Measurements from ENCODE around the gene THRB. TPM values are rescaled to one million over a fixed set of nuclear protein-coding genes. Genes with fewer than 3 reads are reported as not detected.

THRB gene
- total and polyA plus RNA-seq, 2 donors (not counting 3 experiments of a cell fraction or from before 2014, with no cell fraction given): 0.06 TPM; not detected in 1

DNA sequence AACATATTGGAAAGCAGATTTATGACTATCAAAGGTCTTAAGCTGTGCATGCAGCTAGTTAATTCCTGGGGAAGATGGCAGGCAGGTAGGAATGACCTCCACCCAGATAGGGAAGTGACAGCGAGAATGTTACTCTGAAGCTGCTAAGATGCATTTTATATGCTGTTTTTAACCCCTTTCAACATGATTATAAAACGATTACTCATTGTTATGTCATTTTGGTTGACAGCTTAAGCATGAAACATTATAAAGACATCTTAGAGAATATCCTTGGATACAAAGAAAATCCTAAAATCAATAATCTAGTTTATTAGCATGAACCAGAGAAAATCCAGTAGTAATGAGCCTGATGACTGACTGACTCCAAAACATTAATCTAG lies 329.1 kb downstream of the THRB start:
- no peaks in the 10 kb centered on the region for H3K9me3 ChIP-seq (replicated peaks; ENCODE audit: control insufficient read depth, insufficient read depth, low read length)
- H3K27ac ChIP-seq (ENCODE audit: insufficient read depth, low read depth, low read length): no peak overlapping the region
- H2AFZ ChIP-seq (ENCODE audit: low read depth, low read length): no peak overlapping the region
- H3K4me1 ChIP-seq (ENCODE audit: control insufficient read depth, extremely low read depth, insufficient read depth, low read length): peaks cover 5% of the 10 kb centered on the region
- no peak overlapping the region for H3K9ac ChIP-seq (replicated peaks; ENCODE audit: extremely low read depth, insufficient read depth, low read length)
- ChIA-PET CTCF (no interaction called here), POLR2A (no interaction called here)
- no peaks in the 10 kb centered on the region for H3K27me3 ChIP-seq (ENCODE audit: control insufficient read depth in 2 of 2, insufficient read depth in 2 of 2, low read length in 2 of 2)
- no TSS peak for BruUV-seq (replicated peaks)
- intact Hi-C loops (cut with micrococcal nuclease) (no loop called here), dilution Hi-C loops (cut with MboI; ENCODE audit: extremely low pct_ligation_motif_present, low sequenced_read_pairs) (no loop called here)
- no peak overlapping the region for H3K4me2 ChIP-seq (ENCODE audit: insufficient read depth, low read length)
- no peak overlapping the region for H3K4me3 ChIP-seq (replicated peaks in 1 of 3; ENCODE audit: insufficient read depth in 1 of 3, low read depth in 1 of 3, low read length in 3 of 3)
- H3K36me3 ChIP-seq (ENCODE audit: control insufficient read depth in 2 of 2, extremely low read depth in 1 of 2, insufficient read depth in 2 of 2, low read length in 2 of 2): no peaks in the 10 kb centered on the region
- H3K9me1 ChIP-seq (replicated peaks; ENCODE audit: control insufficient read depth, extremely low read depth, insufficient read depth, low read length): no peaks in the 10 kb centered on the region
- DNase-seq (ENCODE audit: low read depth, low spot score) (no peak), FAIRE-seq (no peak)
- H3K79me2 ChIP-seq (ENCODE audit: control insufficient read depth, insufficient read depth, low read length): no peaks in the 10 kb centered on the region
- no peak for TF ChIP-seq FOS (IDR thresholded peaks at IDR 0.05; ENCODE audit: borderline replicate concordance, insufficient read depth, low read length)
- TF ChIP-seq, protein P1, sequence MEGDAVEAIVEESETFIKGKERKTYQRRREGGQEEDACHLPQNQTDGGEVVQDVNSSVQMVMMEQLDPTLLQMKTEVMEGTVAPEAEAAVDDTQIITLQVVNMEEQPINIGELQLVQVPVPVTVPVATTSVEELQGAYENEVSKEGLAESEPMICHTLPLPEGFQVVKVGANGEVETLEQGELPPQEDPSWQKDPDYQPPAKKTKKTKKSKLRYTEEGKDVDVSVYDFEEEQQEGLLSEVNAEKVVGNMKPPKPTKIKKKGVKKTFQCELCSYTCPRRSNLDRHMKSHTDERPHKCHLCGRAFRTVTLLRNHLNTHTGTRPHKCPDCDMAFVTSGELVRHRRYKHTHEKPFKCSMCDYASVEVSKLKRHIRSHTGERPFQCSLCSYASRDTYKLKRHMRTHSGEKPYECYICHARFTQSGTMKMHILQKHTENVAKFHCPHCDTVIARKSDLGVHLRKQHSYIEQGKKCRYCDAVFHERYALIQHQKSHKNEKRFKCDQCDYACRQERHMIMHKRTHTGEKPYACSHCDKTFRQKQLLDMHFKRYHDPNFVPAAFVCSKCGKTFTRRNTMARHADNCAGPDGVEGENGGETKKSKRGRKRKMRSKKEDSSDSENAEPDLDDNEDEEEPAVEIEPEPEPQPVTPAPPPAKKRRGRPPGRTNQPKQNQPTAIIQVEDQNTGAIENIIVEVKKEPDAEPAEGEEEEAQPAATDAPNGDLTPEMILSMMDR (IDR thresholded peaks at IDR 0.05; ENCODE audit: extremely low read depth in 1 of 2, insufficient read depth in 1 of 2, low read depth in 1 of 2, low read length in 2 of 2): no peak
- no peak for TF ChIP-seq JUN (IDR thresholded peaks at IDR 0.05; ENCODE audit: borderline replicate concordance, insufficient read depth, insufficient read length, low read depth)
- no peak for TF ChIP-seq MYC (IDR thresholded peaks at IDR 0.05; ENCODE audit: low read depth, low read length)
- TF ChIP-seq GATA2 (IDR thresholded peaks at IDR 0.05; ENCODE audit: insufficient read depth, insufficient read length, low read depth, low read length): no peak
- no peak for TF ChIP-seq POLR2A (IDR thresholded peaks at IDR 0.05; ENCODE audit: low read depth, low read length)
- no peak for TF ChIP-seq EZH2 (IDR thresholded peaks at IDR 0.05; ENCODE audit: borderline replicate concordance, low read depth, low read length, severe bottlenecking)
- no peak for TF ChIP-seq POLR2AphosphoS5 (IDR thresholded peaks at IDR 0.05; ENCODE audit: insufficient read depth, low read depth, low read length)
- TF ChIP-seq, protein P2, sequence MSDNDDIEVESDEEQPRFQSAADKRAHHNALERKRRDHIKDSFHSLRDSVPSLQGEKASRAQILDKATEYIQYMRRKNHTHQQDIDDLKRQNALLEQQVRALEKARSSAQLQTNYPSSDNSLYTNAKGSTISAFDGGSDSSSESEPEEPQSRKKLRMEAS (IDR thresholded peaks at IDR 0.05; ENCODE audit: insufficient read depth, insufficient read length): no peak
- no peaks in the 10 kb centered on the region for H4K20me1 ChIP-seq (replicated peaks; ENCODE audit: control insufficient read depth, extremely low read depth, insufficient read depth, low read length)

Measured in endothelial cell of umbilical vein (primary cell).